Mesodermal cell (in vitro differentiated cells): ENCODE measurements around the gene SF3B4.

Experiments used
- H3K27ac ChIP-seq: 2 replicates; pipeline ENCODE4 v1.7.0; 2013; ENCODE audit warnings: mild to moderate bottlenecking, low read depth, low read length, moderate library complexity; ENCODE audit not compliant: severe bottlenecking
- H3K36me3 ChIP-seq: 2 replicates; pipeline ENCODE4 v1.7.1; 2013; ENCODE audit warnings: mild to moderate bottlenecking, low read length, moderate library complexity; ENCODE audit not compliant: control insufficient read depth, insufficient read depth
- H3K4me1 ChIP-seq: one replicate; pipeline ENCODE4 v1.7.1; 2013; ENCODE audit warnings: mild to moderate bottlenecking, low read length; ENCODE audit not compliant: insufficient read depth, control insufficient read depth, poor library complexity, severe bottlenecking
- H3K4me3 ChIP-seq: 2 replicates; pipeline ENCODE4 v1.7.0; 2013; ENCODE audit warnings: low read length, control low read depth, mild to moderate bottlenecking; ENCODE audit not compliant: insufficient read depth, poor library complexity, severe bottlenecking; ENCODE audit errors: extremely low read depth
- H3K9me3 ChIP-seq: 2 replicates; pipeline ENCODE4 v1.7.1; 2013; ENCODE audit warnings: mild to moderate bottlenecking, low read length, moderate library complexity; ENCODE audit not compliant: control insufficient read depth
- WGBS, 2 experiments: methylation state at CpG; one replicate each; pipeline ENCODE4 v1.1.5; 2013; ENCODE audit warnings: missing lambda C conversion rate in 2 of 2; ENCODE audit not compliant: insufficient coverage in 2 of 2; 5-methylcytosine and 5-hydroxymethylcytosine counted together

The SF3B4 gene

GRCh38 chr1:149933208-149933607, 5.6 kb upstream of the SF3B4 start:
- H3K9me3 ChIP-seq = no peaks in the 10 kb centered on the region
- H3K36me3 ChIP-seq = no peaks in the 10 kb centered on the region
- no peak overlapping the region for H3K27ac ChIP-seq
- H3K4me3 ChIP-seq = no peak overlapping the region
- peaks cover 41% of the 10 kb centered on the region for H3K4me1 ChIP-seq
- 80 to 97% methylated on average over 1 to 4 of the region's 4 CpGs for WGBS, 2 experiments

- Histone ChIP-seq H3K4me1 (peaks cover 36% of the 10 kb centered on the region), H3K36me3 (no peaks in the 10 kb centered on the region), H3K4me3 (no peak overlapping the region), H3K27ac (no peak overlapping the region), H3K9me3 (no peaks in the 10 kb centered on the region)
- 83 to 93% methylated on average over 7 of the region's 8 CpGs for WGBS, 2 experiments
Measured at GRCh38 chr1:149932474-149932873, 4.9 kb upstream of the SF3B4 start.

- Histone ChIP-seq H3K4me1 (peaks cover 30% of the 10 kb centered on the region), H3K4me3 (no peak overlapping the region), H3K36me3 (peaks cover 6% of the 10 kb centered on the region), H3K27ac (no peak overlapping the region), H3K9me3 (no peaks in the 10 kb centered on the region)
- WGBS, 2 experiments = 93 to 94% methylated on average over 11 of the region's 13 CpGs
Measured at GRCh38 chr1:149931212-149931790, 3.7 kb upstream of the SF3B4 start.

GRCh38 chr1:149929856-149930255, 2.3 kb upstream of the SF3B4 start:
- H3K27ac ChIP-seq = no peak overlapping the region
- peaks cover 30% of the 10 kb centered on the region for H3K4me1 ChIP-seq
- peaks cover 20% of the 10 kb centered on the region for H3K36me3 ChIP-seq
- 69% methylated on average over 2 of the region's 2 CpGs; no CpG with 5 or more reads in 1 of the 2 experiments for WGBS, 2 experiments
- no peak overlapping the region for H3K4me3 ChIP-seq
- no peaks in the 10 kb centered on the region for H3K9me3 ChIP-seq

- Histone ChIP-seq H3K9me3 (no peaks in the 10 kb centered on the region), H3K36me3 (peaks cover 35% of the 10 kb centered on the region), H3K4me3 (peak overlapping the region; percentile 80), H3K4me1 (peaks cover 30% of the 10 kb centered on the region), H3K27ac (peak overlapping the region; percentile 91)
- no CpG with 5 or more reads among the region's 1 CpG for WGBS, 2 experiments
Measured at GRCh38 chr1:149928401-149928724, 760 bp upstream of the SF3B4 start.

GRCh38 chr1:149927056-149927562, 494 bp downstream of the SF3B4 start:
- peaks cover 30% of the 10 kb centered on the region for H3K4me1 ChIP-seq
- H3K27ac ChIP-seq = peak overlapping the region; percentile 91
- WGBS, 2 experiments = 3 to 9% methylated on average over 4 to 7 of the region's 10 CpGs

GRCh38 chr1:149926296-149926695, 1.3 kb downstream of the SF3B4 start:
- 90 to 96% methylated on average over 9 of the region's 9 CpGs for WGBS, 2 experiments
- H3K4me3 ChIP-seq = peak overlapping the region; percentile 80
- no peak overlapping the region for H3K27ac ChIP-seq
- peaks cover 24% of the 10 kb centered on the region for H3K4me1 ChIP-seq
- no peaks in the 10 kb centered on the region for H3K9me3 ChIP-seq
- H3K36me3 ChIP-seq = peaks cover 49% of the 10 kb centered on the region

More at GRCh38 chr1:149927056-149927562, 494 bp downstream of the SF3B4 start:
- H3K36me3 ChIP-seq = peaks cover 48% of the 10 kb centered on the region
- H3K9me3 ChIP-seq = no peaks in the 10 kb centered on the region
- peak overlapping the region; percentile 80 for H3K4me3 ChIP-seq

- 100% methylated on average over 1 of the region's 2 CpGs; no CpG with 5 or more reads in 1 of the 2 experiments for whole genome bisulfite sequencing, 2 experiments
- H3K9me3 ChIP-seq = no peaks in the 10 kb centered on the region
- H3K4me3 ChIP-seq = no peak overlapping the region
- H3K36me3 ChIP-seq = peaks cover 49% of the 10 kb centered on the region
- H3K4me1 ChIP-seq = peaks cover 18% of the 10 kb centered on the region
- no peak overlapping the region for H3K27ac ChIP-seq
Measured at GRCh38 chr1:149925751-149926150, 1.9 kb downstream of the SF3B4 start.

- H3K27ac ChIP-seq = no peak overlapping the region
- H3K36me3 ChIP-seq = peaks cover 49% of the 10 kb centered on the region
- WGBS, 2 experiments = 95 to 100% methylated on average over 2 to 3 of the region's 3 CpGs
- H3K9me3 ChIP-seq = no peaks in the 10 kb centered on the region
- peaks cover 18% of the 10 kb centered on the region for H3K4me1 ChIP-seq
- H3K4me3 ChIP-seq = no peak overlapping the region
Measured at GRCh38 chr1:149925345-149925744, 2.3 kb downstream of the SF3B4 start.

- H3K4me3 ChIP-seq = no peak overlapping the region
- H3K9me3 ChIP-seq = no peaks in the 10 kb centered on the region
- 93 to 95% methylated on average over 7 to 10 of the region's 10 CpGs for WGBS, 2 experiments
- peaks cover 49% of the 10 kb centered on the region for H3K36me3 ChIP-seq
- H3K27ac ChIP-seq = no peak overlapping the region
- peaks cover 12% of the 10 kb centered on the region for H3K4me1 ChIP-seq
Measured at GRCh38 chr1:149923626-149924025, 4.0 kb downstream of the SF3B4 start.

- peaks cover 23% of the 10 kb centered on the region for H3K36me3 ChIP-seq
- peaks cover 19% of the 10 kb centered on the region for H3K4me1 ChIP-seq
- H3K27ac ChIP-seq = no peak within 1 kb of the TSS
- peak within 1 kb of the TSS; percentile 76 for H3K4me3 ChIP-seq
- WGBS, 2 experiments = 0 to 4% methylated on average over 3 to 5 of the region's 24 CpGs
- no peaks in the 10 kb centered on the region for H3K9me3 ChIP-seq
Measured at GRCh38 chr1:149917571-149918144, 9.9 kb downstream of the SF3B4 start, which contains the start of gene SV2A. Gene SV2A (minus strand): TSS chr1:149917844. CDS start chr1:149913840, 4,004 bp downstream.
